ENCODE measurements around the gene XRCC4. TPM values are rescaled to one million over a fixed set of nuclear protein-coding genes. Genes with fewer than 3 reads are reported as not detected.

The XRCC4 gene
- total RNA-seq, 1 donor from 2014 or later: 11.6 TPM

DNA sequence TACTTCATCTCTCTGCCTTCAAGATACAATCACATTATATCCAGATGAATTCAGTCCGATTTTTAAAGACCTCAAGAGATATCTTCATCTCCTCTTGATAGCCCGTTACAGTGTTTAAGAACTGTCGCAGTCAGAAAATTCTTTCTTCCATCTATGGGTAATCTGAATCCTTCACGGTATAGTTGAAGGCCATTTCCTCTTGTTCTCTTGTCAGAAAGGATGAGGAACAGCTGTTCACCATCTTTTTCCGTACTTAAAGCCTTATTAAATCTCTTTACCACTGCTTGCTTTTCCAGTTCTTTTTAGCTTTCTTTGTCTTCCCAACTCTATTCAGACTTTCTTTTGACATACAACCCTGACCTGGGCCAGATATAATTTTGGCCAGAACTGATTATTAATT, 121.8 kb downstream of the XRCC4 start:
- Mint-ChIP-seq H3K36me3 (ENCODE audit: low read depth) (no peaks in the 10 kb centered on the region), H3K4me3 (no peak overlapping the region), H3K4me1 (no peaks in the 10 kb centered on the region), H3K27me3 (no peaks in the 10 kb centered on the region), H3K9me3 (no peaks in the 10 kb centered on the region), H3K27ac (no peak overlapping the region)
- DNase-seq: no peak
- intact Hi-C loops (cut with micrococcal nuclease): no loop called here

DNA sequence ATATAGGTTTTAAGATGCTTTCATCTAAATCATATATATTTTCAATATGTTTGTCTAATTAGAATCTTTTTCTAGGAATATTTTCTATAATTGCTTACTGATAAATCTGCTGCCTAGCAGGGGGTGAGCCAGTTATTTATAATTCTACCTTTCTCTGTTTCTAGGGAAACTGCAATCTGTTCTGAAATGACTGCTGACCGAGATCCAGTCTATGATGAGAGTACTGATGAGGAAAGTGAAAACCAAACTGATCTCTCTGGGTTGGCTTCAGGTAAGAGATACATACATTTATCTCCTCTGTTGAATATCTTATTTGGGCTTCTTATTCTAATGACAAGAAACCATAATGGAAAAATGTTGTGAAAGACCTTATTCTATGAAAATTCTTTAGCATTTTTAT, 127.3 kb downstream of the XRCC4 start:
- DNase-seq: no peak
- no peaks in the 10 kb centered on the region for H3K9me3 Mint-ChIP-seq
- H3K27me3 Mint-ChIP-seq: no peaks in the 10 kb centered on the region
- H3K4me1 Mint-ChIP-seq: no peaks in the 10 kb centered on the region
- H3K4me3 Mint-ChIP-seq: no peak overlapping the region
- intact Hi-C loops (cut with micrococcal nuclease): no loop called here
- no peaks in the 10 kb centered on the region for H3K36me3 Mint-ChIP-seq (ENCODE audit: low read depth)
- no peak overlapping the region for H3K27ac Mint-ChIP-seq

DNA sequence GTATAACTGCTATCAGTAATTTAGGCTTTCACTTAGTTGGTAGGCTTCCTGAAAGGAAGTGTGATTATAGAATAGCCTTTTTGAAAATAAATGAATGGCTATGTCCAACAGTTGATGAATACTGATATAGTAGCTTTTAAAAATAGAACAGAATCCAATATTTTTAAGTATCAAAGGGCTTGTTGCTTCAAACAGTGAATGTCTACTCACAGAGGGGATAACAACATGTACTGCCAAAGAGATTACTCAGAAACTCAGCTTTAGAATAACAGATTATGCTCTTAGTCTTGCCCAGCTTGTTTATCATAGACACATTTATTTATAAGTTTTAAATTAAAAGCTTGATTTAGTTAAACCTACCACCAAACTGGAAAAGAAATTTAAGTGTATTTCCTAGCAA, 132.6 kb downstream of the XRCC4 start:
- no peak overlapping the region for H3K4me3 Mint-ChIP-seq
- no peak for DNase-seq
- no peaks in the 10 kb centered on the region for H3K27me3 Mint-ChIP-seq
- H3K27ac Mint-ChIP-seq: no peak overlapping the region
- H3K36me3 Mint-ChIP-seq (ENCODE audit: low read depth): no peaks in the 10 kb centered on the region
- intact Hi-C loops (cut with micrococcal nuclease): no loop called here
- no peaks in the 10 kb centered on the region for H3K4me1 Mint-ChIP-seq
- H3K9me3 Mint-ChIP-seq: no peaks in the 10 kb centered on the region

DNA sequence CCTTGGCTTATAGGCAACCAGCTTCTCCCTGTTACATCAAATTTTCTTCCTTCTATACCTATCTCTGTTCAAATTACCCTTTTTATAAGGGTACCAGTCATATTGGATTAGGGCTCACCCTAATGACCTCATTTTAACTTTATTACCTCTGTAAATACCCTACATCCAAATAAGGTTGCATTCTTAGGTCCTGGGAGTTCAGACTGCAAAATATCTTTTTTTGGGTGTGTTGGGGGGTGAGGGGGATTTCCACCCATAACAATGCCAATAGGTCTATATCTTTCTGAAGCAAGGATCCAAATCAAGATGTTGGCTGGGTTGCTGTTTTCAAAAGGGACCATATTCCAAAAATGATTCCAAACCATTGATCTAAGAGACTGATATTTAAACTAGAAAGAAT, 141.7 kb downstream of the XRCC4 start:
- intact Hi-C loops (cut with micrococcal nuclease): no loop called here
- Mint-ChIP-seq H3K27ac (no peak overlapping the region), H3K4me3 (no peak overlapping the region), H3K27me3 (no peaks in the 10 kb centered on the region), H3K9me3 (no peaks in the 10 kb centered on the region), H3K4me1 (no peaks in the 10 kb centered on the region), H3K36me3 (ENCODE audit: low read depth) (no peaks in the 10 kb centered on the region)
- no peak for DNase-seq

DNA sequence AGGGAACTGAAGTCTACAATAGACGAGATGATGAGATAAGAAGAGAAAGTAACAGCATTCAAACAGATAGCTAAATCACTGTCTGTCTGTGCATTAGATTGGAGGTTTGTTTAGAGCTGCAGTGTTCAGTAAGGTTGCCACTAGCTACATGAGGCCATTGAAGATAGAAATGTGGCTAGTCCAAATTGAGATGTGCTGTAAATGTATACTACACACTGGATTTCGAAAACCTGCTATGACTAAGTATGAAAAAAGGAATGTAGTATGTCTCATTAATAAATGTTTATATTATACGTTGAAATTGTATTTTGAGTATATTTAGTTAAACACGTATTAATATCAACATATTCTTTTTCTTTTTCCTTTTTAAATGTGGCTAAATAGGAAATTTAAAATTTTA, 142.1 kb downstream of the XRCC4 start:
- intact Hi-C loops (cut with micrococcal nuclease): no loop called here
- H3K9me3 Mint-ChIP-seq: no peaks in the 10 kb centered on the region
- no peaks in the 10 kb centered on the region for H3K27me3 Mint-ChIP-seq
- H3K36me3 Mint-ChIP-seq (ENCODE audit: low read depth): no peaks in the 10 kb centered on the region
- no peak overlapping the region for H3K4me3 Mint-ChIP-seq
- no peak for DNase-seq
- H3K27ac Mint-ChIP-seq: no peak overlapping the region
- no peaks in the 10 kb centered on the region for H3K4me1 Mint-ChIP-seq

DNA sequence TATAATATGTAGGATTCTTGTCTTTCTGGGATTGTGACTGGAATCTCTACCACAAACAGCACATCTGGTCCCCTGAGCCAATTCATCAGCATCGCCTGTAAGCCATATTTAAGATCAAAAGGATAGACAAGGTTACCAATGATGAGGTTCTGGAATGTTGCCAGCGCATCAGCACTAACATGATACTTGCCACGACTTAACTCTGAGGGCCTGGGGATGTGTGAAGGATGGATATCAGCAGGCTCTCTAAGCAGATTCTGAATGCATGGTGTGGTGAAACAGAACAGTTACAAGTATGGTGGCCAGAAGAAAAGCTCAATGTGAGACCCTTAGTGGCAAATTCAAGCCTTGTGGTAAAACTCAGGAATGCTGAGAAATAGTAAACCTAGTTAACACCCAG, 143.0 kb downstream of the XRCC4 start:
- Mint-ChIP-seq H3K27ac (no peak overlapping the region), H3K9me3 (no peaks in the 10 kb centered on the region), H3K27me3 (no peaks in the 10 kb centered on the region), H3K36me3 (ENCODE audit: low read depth) (no peaks in the 10 kb centered on the region), H3K4me3 (no peak overlapping the region), H3K4me1 (no peaks in the 10 kb centered on the region)
- intact Hi-C loops (cut with micrococcal nuclease): no loop called here
- no peak for DNase-seq

DNA sequence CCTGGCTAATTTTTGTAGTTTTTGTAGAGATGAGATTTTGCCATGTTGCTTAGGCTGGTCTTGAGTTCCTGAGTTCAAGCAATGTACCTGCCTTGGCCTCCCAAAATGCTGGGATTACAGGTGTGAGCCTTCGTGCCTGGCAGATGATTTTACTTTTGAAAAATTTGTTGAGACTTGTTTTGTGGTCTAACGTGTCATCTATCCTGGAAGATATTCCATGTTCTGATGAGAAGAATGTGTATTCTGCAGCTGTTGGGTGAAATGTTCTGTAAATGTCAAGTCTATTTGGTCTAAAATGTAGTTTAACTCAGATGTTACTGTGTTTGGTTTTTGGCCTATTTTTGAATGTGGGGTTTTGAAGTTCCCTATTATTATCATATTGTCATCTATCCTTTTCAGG, 145.6 kb downstream of the XRCC4 start:
- Mint-ChIP-seq H3K36me3 (ENCODE audit: low read depth) (no peaks in the 10 kb centered on the region), H3K27ac (no peak overlapping the region), H3K4me1 (no peaks in the 10 kb centered on the region), H3K4me3 (no peak overlapping the region), H3K27me3 (no peaks in the 10 kb centered on the region), H3K9me3 (no peaks in the 10 kb centered on the region)
- intact Hi-C loops (cut with micrococcal nuclease): no loop called here
- DNase-seq: no peak

DNA sequence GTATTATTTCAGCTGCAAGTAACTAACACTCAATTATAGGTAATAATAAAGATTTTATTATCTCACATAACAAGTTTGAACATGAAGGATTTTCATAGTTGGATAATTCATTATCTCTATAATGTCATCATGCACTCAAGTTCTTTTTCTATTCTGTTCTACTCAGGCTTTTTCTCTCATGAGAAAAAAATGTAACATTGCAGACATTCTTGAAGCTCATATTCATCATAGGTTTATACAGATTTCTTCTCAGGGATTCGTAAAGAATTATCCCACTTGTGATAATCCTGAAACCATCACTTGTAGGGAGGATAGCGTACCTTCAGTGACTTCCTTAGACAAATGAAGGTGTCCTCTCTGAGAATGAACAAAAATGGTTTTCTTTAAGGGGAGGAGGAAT, 150.3 kb downstream of the XRCC4 start:
- Mint-ChIP-seq H3K27me3 (no peaks in the 10 kb centered on the region), H3K27ac (no peak overlapping the region), H3K36me3 (ENCODE audit: low read depth) (no peaks in the 10 kb centered on the region), H3K4me1 (no peaks in the 10 kb centered on the region), H3K4me3 (no peak overlapping the region), H3K9me3 (no peaks in the 10 kb centered on the region)
- intact Hi-C loops (cut with micrococcal nuclease): no loop called here
- DNase-seq: no peak

DNA sequence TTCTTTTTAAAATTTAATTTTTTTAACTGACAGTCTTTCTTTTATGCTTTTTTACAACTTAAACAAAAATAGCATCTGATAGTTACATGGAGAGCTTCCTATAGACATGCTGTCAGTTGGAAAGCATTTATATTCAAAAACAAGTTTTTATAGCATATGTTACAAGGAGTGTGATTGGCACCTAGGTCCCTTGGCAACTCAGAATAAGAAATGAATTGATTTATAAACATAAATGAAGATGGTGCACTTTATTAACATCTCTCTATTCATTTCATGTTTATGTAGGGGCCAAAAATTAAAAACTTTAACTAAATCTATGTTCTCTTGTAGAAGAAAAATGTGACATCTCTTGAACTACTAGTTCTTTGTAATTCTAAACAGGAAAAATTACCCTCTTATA, 153.2 kb downstream of the XRCC4 start:
- no peaks in the 10 kb centered on the region for H3K9me3 Mint-ChIP-seq
- DNase-seq: no peak
- no peaks in the 10 kb centered on the region for H3K4me1 Mint-ChIP-seq
- H3K27ac Mint-ChIP-seq: no peak overlapping the region
- intact Hi-C loops (cut with micrococcal nuclease): no loop called here
- H3K27me3 Mint-ChIP-seq: no peaks in the 10 kb centered on the region
- no peaks in the 10 kb centered on the region for H3K36me3 Mint-ChIP-seq (ENCODE audit: low read depth)
- H3K4me3 Mint-ChIP-seq: no peak overlapping the region

DNA sequence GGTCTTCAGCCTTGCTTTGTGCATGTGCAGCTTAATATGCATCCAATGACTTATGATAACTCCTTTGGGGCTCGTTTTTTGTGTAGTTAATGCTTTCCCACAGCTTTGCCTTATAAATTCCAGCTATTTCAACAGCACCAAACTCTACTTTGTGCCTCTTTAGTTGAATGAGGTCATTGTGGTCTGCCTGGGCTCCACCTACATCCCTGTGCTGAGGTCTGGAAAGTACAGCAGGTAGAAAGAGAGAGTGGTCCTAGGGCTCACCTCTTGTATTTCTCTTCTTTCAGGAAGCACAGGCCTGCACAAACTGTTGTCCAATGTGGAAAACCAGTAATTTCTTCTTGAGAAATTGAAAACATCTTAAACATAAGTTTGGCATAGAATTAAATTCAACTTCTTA, 167.2 kb downstream of the XRCC4 start:
- Mint-ChIP-seq H3K36me3 (ENCODE audit: low read depth) (no peaks in the 10 kb centered on the region), H3K27me3 (no peaks in the 10 kb centered on the region), H3K27ac (no peak overlapping the region), H3K9me3 (no peaks in the 10 kb centered on the region), H3K4me1 (no peaks in the 10 kb centered on the region), H3K4me3 (no peak overlapping the region)
- intact Hi-C loops (cut with micrococcal nuclease): no loop called here
- DNase-seq: no peak

DNA sequence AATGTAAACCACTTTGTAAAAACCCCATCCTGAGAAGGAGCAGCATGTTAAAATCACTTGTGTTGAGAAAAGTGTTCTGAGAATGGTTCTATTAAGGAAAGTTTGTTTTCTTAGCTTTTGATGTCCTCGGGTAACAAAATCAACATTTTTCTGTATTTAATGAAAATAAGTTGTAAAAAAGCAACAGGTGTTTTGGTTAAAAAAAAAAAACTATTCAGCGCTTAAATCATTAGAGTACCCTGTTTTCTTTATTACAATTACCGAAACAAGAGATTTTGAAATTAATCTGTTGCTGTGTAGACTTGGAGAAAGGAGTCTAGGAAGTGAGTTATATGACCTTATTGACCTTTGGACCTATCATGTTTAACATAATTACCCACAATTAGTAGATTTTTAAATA, 167.7 kb downstream of the XRCC4 start:
- no peaks in the 10 kb centered on the region for H3K4me1 Mint-ChIP-seq
- DNase-seq: no peak
- H3K27me3 Mint-ChIP-seq: no peaks in the 10 kb centered on the region
- no peak overlapping the region for H3K27ac Mint-ChIP-seq
- H3K36me3 Mint-ChIP-seq (ENCODE audit: low read depth): no peaks in the 10 kb centered on the region
- no peak overlapping the region for H3K4me3 Mint-ChIP-seq
- intact Hi-C loops (cut with micrococcal nuclease): no loop called here
- H3K9me3 Mint-ChIP-seq: no peaks in the 10 kb centered on the region

DNA sequence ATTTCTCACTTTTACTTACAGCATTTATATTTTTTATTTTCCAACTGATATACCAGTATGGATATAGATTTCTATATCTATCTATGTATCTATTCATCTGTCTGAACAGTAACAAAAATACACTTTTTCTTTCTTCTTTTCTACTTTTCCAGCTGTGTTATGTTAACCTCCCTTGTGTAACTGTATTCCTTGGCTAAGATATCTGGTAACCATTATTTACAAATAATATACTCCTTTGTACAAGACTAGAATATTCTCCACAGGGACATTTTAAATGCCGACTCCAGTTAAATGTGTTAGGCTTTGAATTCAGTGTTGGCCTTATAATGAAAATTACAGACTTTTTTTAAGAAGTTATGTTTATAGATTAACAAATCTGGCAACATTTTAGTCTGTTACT, 168.7 kb downstream of the XRCC4 start:
- no peak for DNase-seq
- H3K4me3 Mint-ChIP-seq: no peak overlapping the region
- no peaks in the 10 kb centered on the region for H3K9me3 Mint-ChIP-seq
- no peaks in the 10 kb centered on the region for H3K4me1 Mint-ChIP-seq
- H3K36me3 Mint-ChIP-seq (ENCODE audit: low read depth): no peaks in the 10 kb centered on the region
- no peaks in the 10 kb centered on the region for H3K27me3 Mint-ChIP-seq
- intact Hi-C loops (cut with micrococcal nuclease): no loop called here
- no peak overlapping the region for H3K27ac Mint-ChIP-seq

DNA sequence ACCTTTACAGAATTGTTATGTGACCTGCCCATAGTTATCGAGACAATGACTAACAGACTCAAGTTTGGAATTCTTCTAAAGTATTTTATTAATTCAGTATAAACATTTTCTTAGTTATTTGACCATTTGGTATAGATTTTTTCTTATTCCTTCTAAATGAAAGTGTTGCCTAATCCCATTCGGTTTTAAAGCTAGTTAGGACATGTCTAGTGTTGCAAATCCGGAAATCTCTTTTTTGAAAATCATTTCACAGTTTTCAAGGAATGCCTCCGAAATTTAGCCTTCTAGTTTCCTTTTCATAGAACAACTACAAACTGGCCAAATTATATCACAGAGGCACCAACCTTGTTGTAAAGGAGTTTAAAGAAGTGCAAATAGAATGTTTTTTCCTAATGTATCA, 171.8 kb downstream of the XRCC4 start:
- Mint-ChIP-seq H3K4me3 (no peak overlapping the region), H3K9me3 (no peaks in the 10 kb centered on the region), H3K27ac (no peak overlapping the region), H3K36me3 (ENCODE audit: low read depth) (no peaks in the 10 kb centered on the region), H3K27me3 (no peaks in the 10 kb centered on the region), H3K4me1 (no peaks in the 10 kb centered on the region)
- intact Hi-C loops (cut with micrococcal nuclease): no loop called here
- no peak for DNase-seq

DNA sequence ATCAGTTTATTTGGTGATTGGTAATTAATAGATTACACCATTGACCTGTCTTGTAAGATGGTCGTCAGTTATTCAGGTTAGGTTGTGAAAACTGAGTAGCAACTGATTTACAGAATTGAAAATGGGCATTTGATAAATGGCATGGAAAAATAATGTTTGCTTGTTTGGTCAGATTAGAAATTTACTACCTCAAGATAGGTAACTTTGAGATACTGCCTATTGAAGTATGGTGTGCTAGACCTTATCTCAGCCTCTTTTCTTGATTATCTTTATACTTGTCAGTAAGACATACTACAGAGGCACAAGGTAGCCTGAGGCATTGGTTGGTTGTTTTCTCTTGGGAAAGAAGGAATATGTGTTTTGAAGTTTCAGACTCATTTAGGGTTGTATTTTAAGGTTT, 174.5 kb downstream of the XRCC4 start:
- no peak for DNase-seq
- no peaks in the 10 kb centered on the region for H3K4me1 Mint-ChIP-seq
- H3K27ac Mint-ChIP-seq: no peak overlapping the region
- intact Hi-C loops (cut with micrococcal nuclease): no loop called here
- no peaks in the 10 kb centered on the region for H3K36me3 Mint-ChIP-seq (ENCODE audit: low read depth)
- H3K27me3 Mint-ChIP-seq: no peaks in the 10 kb centered on the region
- H3K9me3 Mint-ChIP-seq: no peaks in the 10 kb centered on the region
- H3K4me3 Mint-ChIP-seq: no peak overlapping the region

DNA sequence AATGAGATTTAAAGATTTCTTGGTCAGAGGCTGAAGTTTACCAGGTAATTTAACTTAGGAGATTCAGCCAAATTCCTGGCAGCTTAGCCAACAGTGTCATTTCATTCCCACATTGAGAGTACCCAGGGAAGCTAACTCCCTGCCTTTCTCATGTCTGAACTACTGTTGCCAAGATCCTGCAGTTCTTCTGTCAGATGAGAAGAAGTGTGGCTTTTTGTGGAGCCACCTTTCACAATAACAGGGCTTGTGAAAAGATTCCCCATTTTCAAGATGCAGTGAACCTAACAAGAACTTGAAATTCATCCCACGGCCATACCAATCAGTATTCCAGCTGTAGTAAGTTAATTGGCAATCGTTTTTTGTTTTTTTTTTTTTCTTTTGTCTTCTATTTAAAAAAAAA, 176.4 kb downstream of the XRCC4 start:
- intact Hi-C loops (cut with micrococcal nuclease): no loop called here
- peaks cover 3% of the 10 kb centered on the region for H3K9me3 Mint-ChIP-seq
- no peak overlapping the region for H3K4me3 Mint-ChIP-seq
- no peak overlapping the region for H3K27ac Mint-ChIP-seq
- H3K27me3 Mint-ChIP-seq: no peaks in the 10 kb centered on the region
- DNase-seq: no peak
- H3K36me3 Mint-ChIP-seq (ENCODE audit: low read depth): no peaks in the 10 kb centered on the region
- no peaks in the 10 kb centered on the region for H3K4me1 Mint-ChIP-seq

DNA sequence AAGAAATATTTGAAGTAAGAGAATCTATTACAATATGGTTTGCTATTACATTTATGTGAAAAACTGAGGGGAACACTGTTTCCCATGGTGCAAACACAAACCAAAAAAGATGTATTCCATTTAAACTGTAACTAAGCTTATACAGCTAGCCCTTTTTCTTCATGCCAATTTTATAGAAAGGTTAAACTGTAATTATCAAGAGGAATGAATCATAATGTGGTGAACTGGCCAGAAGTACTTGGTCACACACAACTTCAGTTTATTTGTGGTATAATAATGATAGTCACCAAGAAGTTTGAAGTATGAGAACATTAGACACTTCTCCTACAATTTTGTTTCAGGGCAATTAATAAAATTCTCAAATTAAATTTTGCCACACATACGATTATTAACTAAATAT, 177.9 kb downstream of the XRCC4 start:
- intact Hi-C loops (cut with micrococcal nuclease): no loop called here
- H3K9me3 Mint-ChIP-seq: peaks cover 3% of the 10 kb centered on the region
- DNase-seq: no peak
- H3K36me3 Mint-ChIP-seq (ENCODE audit: low read depth): no peaks in the 10 kb centered on the region
- no peaks in the 10 kb centered on the region for H3K27me3 Mint-ChIP-seq
- no peak overlapping the region for H3K27ac Mint-ChIP-seq
- no peaks in the 10 kb centered on the region for H3K4me1 Mint-ChIP-seq
- H3K4me3 Mint-ChIP-seq: no peak overlapping the region

Measured in activated CD4-positive, alpha-beta T cell treated with anti-CD3 and anti-CD28 coated beads, Interleukin-2, amount 10 ng/mL, durations not matched to agents 24 days and 14 days (primary cell).